Measurements from ENCODE around the gene MED17. TPM values are rescaled to one million over a fixed set of nuclear protein-coding genes. Genes with fewer than 3 reads are reported as not detected.

The MED17 gene
- polyA plus RNA-seq, 1 of the 3 experiments (the other 2 are of a cell fraction), result 19.3 TPM

DNA sequence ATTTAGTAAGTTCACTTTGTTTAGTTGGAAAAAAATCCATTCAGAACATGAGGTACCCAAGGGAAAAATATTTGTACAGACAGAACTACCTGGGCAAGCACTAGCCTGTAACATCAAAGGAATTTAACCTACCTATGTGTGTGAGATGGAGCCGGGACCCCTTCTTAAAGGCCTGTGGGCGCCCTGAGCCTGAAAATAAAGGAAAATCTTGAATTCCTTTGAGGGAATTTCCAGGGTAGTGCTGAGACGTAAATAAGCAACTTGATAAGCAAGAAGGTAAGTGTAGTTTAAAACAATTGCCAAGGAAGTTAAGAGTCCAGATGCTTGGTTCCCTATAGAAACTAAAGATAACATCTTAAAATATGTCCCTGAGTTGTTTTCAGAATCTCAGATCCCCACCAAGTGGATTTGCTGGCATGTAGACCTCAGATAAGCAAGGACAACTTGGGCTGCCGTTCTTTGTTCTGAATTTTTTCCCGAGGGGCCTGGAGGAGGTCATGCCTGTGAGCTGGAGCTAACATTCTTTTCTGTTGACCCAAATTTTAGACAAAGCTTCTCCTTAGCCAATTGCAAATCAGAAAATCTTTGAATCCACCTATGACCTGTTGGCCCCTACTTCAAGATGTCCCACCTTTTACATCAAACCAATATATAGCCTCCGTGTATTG lies 31.0 kb downstream of the MED17 start:
- no peak overlapping the region for H2AFZ ChIP-seq (ENCODE audit: low read depth)
- no peak overlapping the region for H3K9ac ChIP-seq
- H3K4me3 ChIP-seq (ENCODE audit: low read depth in 2 of 2, low read length in 1 of 2), result no peak overlapping the region
- peaks cover 24% of the 10 kb centered on the region for H3F3A ChIP-seq (replicated peaks; ENCODE audit: insufficient read depth)
- TF ChIP-seq NRF1 (IDR thresholded peaks at IDR 0.05; ENCODE audit: low read depth, low read length) (no peak), MEF2A (IDR thresholded peaks at IDR 0.05; ENCODE audit: borderline replicate concordance, low read depth) (no peak), YY1 (IDR thresholded peaks at IDR 0.05; ENCODE audit: low read depth) (no peak), POLR2AphosphoS5 (IDR thresholded peaks at IDR 0.05; ENCODE audit: low read depth, low read length) (no peak), MAX (IDR thresholded peaks at IDR 0.05; ENCODE audit: low read depth) (no peak), NFIC (IDR thresholded peaks at IDR 0.05; ENCODE audit: borderline replicate concordance) (no peak), EP300 (IDR thresholded peaks at IDR 0.05; ENCODE audit: borderline replicate concordance in 1 of 2, low read depth in 1 of 2, low read length in 1 of 2) (no peak)
- no peaks in the 10 kb centered on the region for H3K27me3 ChIP-seq (ENCODE audit: insufficient read depth)
- 0 out of 2 replicates have a peak, but pooled peaks cover 3% of the 10 kb centered on the region for H4K20me1 ChIP-seq (ENCODE audit: insufficient read depth)
- peaks cover 0 to 16% of the 10 kb centered on the region in 2 experiments; a peak in 1 of 4 replicates for H3K4me1 ChIP-seq (ENCODE audit: control insufficient read depth in 1 of 2, insufficient read depth in 2 of 2, low read depth in 1 of 2, low read length in 1 of 2)
- 100% methylated on average over 6 of the region's 6 CpGs for WGBS (ENCODE audit: low lambda C conversion rate)
- no peak overlapping the region for H3K27ac ChIP-seq (ENCODE audit: low read depth in 2 of 2, low read length in 1 of 2)
- DNase-seq, result no peak
- H3K4me2 ChIP-seq, result no peak overlapping the region
- peaks cover 44 to 58% of the 10 kb centered on the region in 2 experiments for H3K36me3 ChIP-seq (replicated peaks in 1 of 2; ENCODE audit: control insufficient read depth in 1 of 2, insufficient read depth in 2 of 2, low read length in 1 of 2)
- CTCF ChIA-PET, result interaction anchor here (1.3 kb wide), 1 partner anchor 108 kb away, joined by 3 read pairs; no protein-coding TSS in a partner anchor
- H3K79me2 ChIP-seq (ENCODE audit: insufficient read depth), result peaks cover 4% of the 10 kb centered on the region; the same call in 1 of the 2 replicates
- POLR2A ChIA-PET, result no interaction called here
- H3K9me2 ChIP-seq, result no peaks in the 10 kb centered on the region
- no peaks in the 10 kb centered on the region for H3K9me3 ChIP-seq

GRCh38 chr11:93817426-93818348 lies 33.6 kb downstream of the MED17 start:
- TF ChIP-seq GATA2 (CRISPR knock-in tag; IDR thresholded peaks at IDR 0.05) (no peak), RCOR1 (IDR thresholded peaks at IDR 0.05; ENCODE audit: low read length) (no peak)
- Histone ChIP-seq H3K9ac (no peak overlapping the region), H3K4me2 (no peak overlapping the region), H3K27ac (ENCODE audit: low read depth in 2 of 2, low read length in 1 of 2) (no peak overlapping the region), H2AFZ (ENCODE audit: low read depth) (no peak overlapping the region), H3K4me3 (ENCODE audit: low read depth in 2 of 2, low read length in 1 of 2) (no peak overlapping the region), H4K20me1 (ENCODE audit: insufficient read depth) (no peaks in the 10 kb centered on the region), H3K9me2 (no peaks in the 10 kb centered on the region), H3K27me3 (ENCODE audit: insufficient read depth) (no peaks in the 10 kb centered on the region), H3K9me3 (no peaks in the 10 kb centered on the region), H3K4me1 (ENCODE audit: control insufficient read depth in 1 of 2, insufficient read depth in 2 of 2, low read depth in 1 of 2, low read length in 1 of 2) (peaks cover 0 to 19% of the 10 kb centered on the region in 2 experiments; a peak in 1 of 4 replicates), H3K79me2 (ENCODE audit: insufficient read depth) (no peaks in the 10 kb centered on the region), H3F3A (replicated peaks; ENCODE audit: insufficient read depth) (peaks cover 12% of the 10 kb centered on the region), H3K36me3 (replicated peaks in 1 of 2; ENCODE audit: control insufficient read depth in 1 of 2, insufficient read depth in 2 of 2, low read length in 1 of 2) (peaks cover 22 to 33% of the 10 kb centered on the region in 2 experiments)
- WGBS (ENCODE audit: low lambda C conversion rate), result 78% methylated on average over 4 of the region's 4 CpGs
- ChIA-PET POLR2A (interaction anchor here (1.0 to 1.1 kb wide), 2 partner anchors 76 to 311 kb away, joined by 3 read pairs; partner anchors contain the start of genes C11orf54, PANX1 and TAF1D), CTCF (interaction anchor here (0.6 to 1.8 kb wide), 3 partner anchors 9 to 80 kb away, joined by 3 to 4 read pairs (median 3); no protein-coding TSS in a partner anchor)
- no peak for DNase-seq
